Effector memory CD4-positive, alpha-beta T cell (primary cell): ENCODE measurements around the gene SH3GL3.

Source experiments
- DNase-seq, 3 donors: peaks; one replicate each; pipeline ENCODE4 v3.0.0-alpha.2; 2020
- H3K27ac ChIP-seq: 2 replicates; pipeline ENCODE4 v1.7.0; 2013; ENCODE audit warnings: mild to moderate bottlenecking, low read length, moderate library complexity; ENCODE audit not compliant: insufficient read depth, poor library complexity, severe bottlenecking
- H3K27me3 ChIP-seq: replicated peaks from 2 replicates; pipeline ENCODE4 v1.7.0; 2013; ENCODE audit warnings: mild to moderate bottlenecking, low read length; ENCODE audit not compliant: insufficient read depth, control insufficient read depth, poor library complexity, severe bottlenecking
- H3K36me3 ChIP-seq: 2 replicates; pipeline ENCODE4 v1.7.0; 2013; ENCODE audit warnings: mild to moderate bottlenecking, low read length, moderate library complexity; ENCODE audit not compliant: control insufficient read depth, insufficient read depth
- H3K4me1 ChIP-seq: 2 replicates; pipeline ENCODE4 v1.7.0; 2013; ENCODE audit warnings: low read length, mild to moderate bottlenecking; ENCODE audit not compliant: control insufficient read depth, insufficient read depth, poor library complexity, severe bottlenecking
- H3K4me3 ChIP-seq: 2 replicates; pipeline ENCODE4 v1.7.0; 2013; ENCODE audit warnings: low read length, low read depth, mild to moderate bottlenecking; ENCODE audit not compliant: insufficient read depth, poor library complexity, severe bottlenecking
- H3K9me3 ChIP-seq: 2 replicates; pipeline ENCODE4 v1.7.0; 2013; ENCODE audit warnings: mild to moderate bottlenecking, low read length, moderate library complexity; ENCODE audit not compliant: control insufficient read depth

The SH3GL3 gene

GRCh38 chr15:83435202-83435601 lies 11.9 kb upstream of the SH3GL3 start:
- Histone ChIP-seq H3K27me3 (no peaks in the 10 kb centered on the region), H3K4me3 (no peak overlapping the region), H3K36me3 (no peaks in the 10 kb centered on the region), H3K4me1 (no peaks in the 10 kb centered on the region), H3K27ac (no peak overlapping the region), H3K9me3 (no peaks in the 10 kb centered on the region)
- DNase-seq: no peak

GRCh38 chr15:83435782-83436181 lies 11.4 kb upstream of the SH3GL3 start:
- Histone ChIP-seq H3K4me3 (no peak overlapping the region), H3K9me3 (no peaks in the 10 kb centered on the region), H3K27me3 (no peaks in the 10 kb centered on the region), H3K36me3 (no peaks in the 10 kb centered on the region), H3K4me1 (no peaks in the 10 kb centered on the region), H3K27ac (no peak overlapping the region)
- DNase-seq: no peak

GRCh38 chr15:83436513-83437158 lies 10.5 kb upstream of the SH3GL3 start:
- Histone ChIP-seq H3K4me3 (no peak overlapping the region), H3K27me3 (no peaks in the 10 kb centered on the region), H3K9me3 (no peaks in the 10 kb centered on the region), H3K27ac (no peak overlapping the region), H3K4me1 (no peaks in the 10 kb centered on the region), H3K36me3 (no peaks in the 10 kb centered on the region)
- DNase-seq: no peak

- Histone ChIP-seq H3K4me3 (no peak overlapping the region), H3K27ac (no peak overlapping the region), H3K27me3 (no peaks in the 10 kb centered on the region), H3K4me1 (no peaks in the 10 kb centered on the region), H3K36me3 (no peaks in the 10 kb centered on the region), H3K9me3 (no peaks in the 10 kb centered on the region)
- no peak for DNase-seq
These were observed 3.9 kb upstream of the SH3GL3 start for GRCh38 chr15:83443076-83443847.

- H3K27me3 ChIP-seq: no peaks in the 10 kb centered on the region
- H3K36me3 ChIP-seq: no peaks in the 10 kb centered on the region
These were observed 2.2 kb upstream of the SH3GL3 start for GRCh38 chr15:83444936-83445335.

GRCh38 chr15:83445643-83446042 lies 1.5 kb upstream of the SH3GL3 start:
- no peak overlapping the region for H3K4me3 ChIP-seq
- H3K4me1 ChIP-seq: no peaks in the 10 kb centered on the region
- DNase-seq: no peak
- no peaks in the 10 kb centered on the region for H3K36me3 ChIP-seq
- H3K27me3 ChIP-seq: no peaks in the 10 kb centered on the region
- H3K27ac ChIP-seq: no peak overlapping the region
- no peaks in the 10 kb centered on the region for H3K9me3 ChIP-seq

More at GRCh38 chr15:83444936-83445335, 2.2 kb upstream of the SH3GL3 start:
- H3K27ac ChIP-seq: no peak overlapping the region
- DNase-seq: no peak
- H3K4me3 ChIP-seq: no peak overlapping the region
- no peaks in the 10 kb centered on the region for H3K9me3 ChIP-seq
- no peaks in the 10 kb centered on the region for H3K4me1 ChIP-seq

GRCh38 chr15:83446417-83446816 lies 724 bp upstream of the SH3GL3 start:
- Histone ChIP-seq H3K36me3 (no peaks in the 10 kb centered on the region), H3K4me1 (no peaks in the 10 kb centered on the region), H3K9me3 (no peaks in the 10 kb centered on the region), H3K27me3 (no peaks in the 10 kb centered on the region), H3K4me3 (no peak overlapping the region), H3K27ac (no peak overlapping the region)
- DNase-seq: no peak

- H3K4me1 ChIP-seq: no peaks in the 10 kb centered on the region
- H3K4me3 ChIP-seq: no peak overlapping the region
- DNase-seq: no peak
- no peaks in the 10 kb centered on the region for H3K36me3 ChIP-seq
- no peak overlapping the region for H3K27ac ChIP-seq
- no peaks in the 10 kb centered on the region for H3K27me3 ChIP-seq
- no peaks in the 10 kb centered on the region for H3K9me3 ChIP-seq
These were observed 2.1 kb downstream of the SH3GL3 start for GRCh38 chr15:83449250-83449671.

- Histone ChIP-seq H3K27ac (no peak overlapping the region), H3K9me3 (no peaks in the 10 kb centered on the region), H3K27me3 (no peaks in the 10 kb centered on the region), H3K4me1 (no peaks in the 10 kb centered on the region), H3K4me3 (no peak overlapping the region), H3K36me3 (no peaks in the 10 kb centered on the region)
- no peak for DNase-seq
These were observed 2.9 kb downstream of the SH3GL3 start for GRCh38 chr15:83449937-83450506.

- no peak for DNase-seq
- Histone ChIP-seq H3K4me1 (no peaks in the 10 kb centered on the region), H3K27ac (no peak overlapping the region), H3K9me3 (no peaks in the 10 kb centered on the region), H3K4me3 (no peak overlapping the region), H3K36me3 (no peaks in the 10 kb centered on the region), H3K27me3 (no peaks in the 10 kb centered on the region)
These were observed 10.0 kb downstream of the SH3GL3 start for GRCh38 chr15:83457149-83457548.
